ENCODE results near the gene TLR8.

DNA sequence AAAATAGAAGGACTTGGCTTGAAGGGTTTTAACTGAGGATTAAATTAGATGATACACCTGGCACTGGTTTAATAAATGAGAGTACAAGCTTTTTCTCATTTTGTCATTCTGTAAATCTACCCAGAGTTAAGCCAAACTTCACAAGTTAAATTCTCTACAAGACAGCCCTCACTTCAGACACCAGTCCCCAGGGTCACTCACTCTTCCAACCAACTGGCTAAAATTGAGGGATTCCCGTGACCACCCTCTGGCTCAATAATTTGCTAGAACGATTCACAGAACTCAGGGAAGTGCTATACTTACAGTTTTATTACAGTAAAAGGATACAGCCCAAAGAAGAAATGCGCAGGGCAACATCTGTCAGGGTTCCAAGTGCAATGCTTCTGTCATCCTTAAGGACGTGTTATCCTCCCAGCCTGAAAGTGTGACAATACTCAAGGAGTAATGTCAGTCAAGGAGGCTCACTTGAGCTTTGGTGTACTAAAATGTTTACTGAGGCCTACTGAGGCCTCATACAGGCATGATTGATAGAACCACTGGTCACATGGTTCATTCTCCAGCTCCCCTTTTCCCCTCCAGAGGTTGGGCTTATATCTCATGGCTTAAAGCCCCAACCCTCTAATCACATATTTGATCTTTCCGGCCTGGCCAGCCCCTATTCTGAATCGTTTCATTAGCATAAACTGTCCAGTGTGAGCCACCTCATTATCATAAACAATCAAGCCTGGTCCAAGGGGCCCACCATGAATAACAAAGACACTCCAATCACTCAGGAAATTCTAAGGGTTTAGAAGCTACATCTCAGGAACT, 58.9 kb downstream of the TLR8 start:
- TF ChIP-seq, protein P1, sequence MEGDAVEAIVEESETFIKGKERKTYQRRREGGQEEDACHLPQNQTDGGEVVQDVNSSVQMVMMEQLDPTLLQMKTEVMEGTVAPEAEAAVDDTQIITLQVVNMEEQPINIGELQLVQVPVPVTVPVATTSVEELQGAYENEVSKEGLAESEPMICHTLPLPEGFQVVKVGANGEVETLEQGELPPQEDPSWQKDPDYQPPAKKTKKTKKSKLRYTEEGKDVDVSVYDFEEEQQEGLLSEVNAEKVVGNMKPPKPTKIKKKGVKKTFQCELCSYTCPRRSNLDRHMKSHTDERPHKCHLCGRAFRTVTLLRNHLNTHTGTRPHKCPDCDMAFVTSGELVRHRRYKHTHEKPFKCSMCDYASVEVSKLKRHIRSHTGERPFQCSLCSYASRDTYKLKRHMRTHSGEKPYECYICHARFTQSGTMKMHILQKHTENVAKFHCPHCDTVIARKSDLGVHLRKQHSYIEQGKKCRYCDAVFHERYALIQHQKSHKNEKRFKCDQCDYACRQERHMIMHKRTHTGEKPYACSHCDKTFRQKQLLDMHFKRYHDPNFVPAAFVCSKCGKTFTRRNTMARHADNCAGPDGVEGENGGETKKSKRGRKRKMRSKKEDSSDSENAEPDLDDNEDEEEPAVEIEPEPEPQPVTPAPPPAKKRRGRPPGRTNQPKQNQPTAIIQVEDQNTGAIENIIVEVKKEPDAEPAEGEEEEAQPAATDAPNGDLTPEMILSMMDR (IDR thresholded peaks at IDR 0.05; ENCODE audit: low read depth, low read length): no peak
- TF ChIP-seq EZH2phosphoT487 (IDR thresholded peaks at IDR 0.05; ENCODE audit: low read depth): no peak

Data from OCI-LY3 (cell line).